ENCODE data around the gene TBCCD1.

DNA sequence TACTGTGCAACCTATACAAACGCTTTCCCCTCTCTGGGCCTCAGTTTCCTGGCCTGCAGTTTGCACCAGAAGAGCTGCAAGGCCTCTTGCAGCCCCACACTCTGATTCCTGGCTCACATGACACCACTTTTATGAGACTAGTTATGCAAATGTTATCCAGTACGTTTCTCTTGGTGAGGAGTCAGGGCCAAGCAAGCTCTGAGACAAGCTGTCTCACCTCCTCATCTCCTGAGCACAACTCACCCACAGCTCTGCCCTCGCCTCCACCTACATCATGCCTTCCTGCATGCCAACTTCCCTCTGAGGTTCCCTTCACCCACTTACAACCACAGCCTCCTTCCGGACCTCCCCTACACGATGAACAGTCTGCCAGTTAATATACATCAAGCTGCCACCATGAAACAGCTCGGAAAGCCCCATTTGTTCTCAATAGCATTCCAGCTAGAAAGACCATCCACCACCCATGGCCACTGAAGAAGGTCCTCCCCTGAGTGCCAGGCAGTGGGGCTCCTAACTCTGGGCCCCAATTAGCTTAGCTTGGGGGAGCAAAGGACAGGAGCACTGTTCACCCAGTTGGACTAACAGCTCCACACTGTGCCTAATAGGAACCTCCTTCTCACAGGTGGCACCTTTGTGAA, 48.0 kb downstream of the TBCCD1 start:
- TF ChIP-seq, protein P1, sequence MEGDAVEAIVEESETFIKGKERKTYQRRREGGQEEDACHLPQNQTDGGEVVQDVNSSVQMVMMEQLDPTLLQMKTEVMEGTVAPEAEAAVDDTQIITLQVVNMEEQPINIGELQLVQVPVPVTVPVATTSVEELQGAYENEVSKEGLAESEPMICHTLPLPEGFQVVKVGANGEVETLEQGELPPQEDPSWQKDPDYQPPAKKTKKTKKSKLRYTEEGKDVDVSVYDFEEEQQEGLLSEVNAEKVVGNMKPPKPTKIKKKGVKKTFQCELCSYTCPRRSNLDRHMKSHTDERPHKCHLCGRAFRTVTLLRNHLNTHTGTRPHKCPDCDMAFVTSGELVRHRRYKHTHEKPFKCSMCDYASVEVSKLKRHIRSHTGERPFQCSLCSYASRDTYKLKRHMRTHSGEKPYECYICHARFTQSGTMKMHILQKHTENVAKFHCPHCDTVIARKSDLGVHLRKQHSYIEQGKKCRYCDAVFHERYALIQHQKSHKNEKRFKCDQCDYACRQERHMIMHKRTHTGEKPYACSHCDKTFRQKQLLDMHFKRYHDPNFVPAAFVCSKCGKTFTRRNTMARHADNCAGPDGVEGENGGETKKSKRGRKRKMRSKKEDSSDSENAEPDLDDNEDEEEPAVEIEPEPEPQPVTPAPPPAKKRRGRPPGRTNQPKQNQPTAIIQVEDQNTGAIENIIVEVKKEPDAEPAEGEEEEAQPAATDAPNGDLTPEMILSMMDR (IDR thresholded peaks at IDR 0.05): no peak
- TF ChIP-seq POLR2A (IDR thresholded peaks at IDR 0.05): no peak
